Peyer's patch (tissue), 4 donors: ENCODE measurements around the gene NT5C1A. TPM values are rescaled to one million over a fixed set of nuclear protein-coding genes. Genes with fewer than 3 reads are reported as not detected.

Experiments
- DNase-seq, 3 donors: peaks; one replicate each; pipeline ENCODE4 v3.0.0-alpha.2; 2017 to 2019
- H3K27ac ChIP-seq, 4 donors: fragments of 200-600 bp; sonication (generic); one replicate each; pipeline ENCODE4 v1.5.1; 2016 to 2019
- H3K27me3 ChIP-seq, 2 donors: fragments of 200-600 bp; sonication (generic); one replicate each; pipeline ENCODE4 v1.5.1; 2019
- H3K36me3 ChIP-seq, 3 donors: fragments of 200-600 bp; sonication (generic); one replicate each; pipeline ENCODE4 v1.5.1; 2016 to 2019
- H3K4me1 ChIP-seq, 4 donors: fragments of 200-600 bp; sonication (generic); one replicate each; pipeline ENCODE4 v1.5.1; 2016 to 2019
- H3K4me3 ChIP-seq, 4 donors: fragments of 200-600 bp; sonication (generic); 1 replicate in 3 of 4; 2 replicates in 1 of 4; pipeline ENCODE4 v1.5.1; 2016 to 2019; ENCODE audit warnings: mild to moderate bottlenecking in 1 of 4
- H3K9me3 ChIP-seq, 4 donors: fragments of 200-600 bp; sonication (generic); one replicate each; pipeline ENCODE4 v1.5.1; 2016 to 2019; ENCODE audit warnings: mild to moderate bottlenecking in 1 of 4
- CTCF ChIP-seq, 6 experiments: fragments of 450-650 bp in 4 of 6; fragments of 200-600 bp in 2 of 6; sonication (generic) in 1 of 6; IDR thresholded peaks; one replicate each; pipeline ENCODE4 v1.5.1; 2017 to 2019; ENCODE audit warnings: antibody characterized with exemption in 6 of 6, mild to moderate bottlenecking in 3 of 6, moderate library complexity in 1 of 6
- POLR2A ChIP-seq, 2 donors: fragments of 450-650 bp; IDR thresholded peaks; one replicate each; pipeline ENCODE4 v1.5.1; 2017; ENCODE audit warnings: antibody characterized with exemption in 2 of 2, mild to moderate bottlenecking in 2 of 2, moderate library complexity in 2 of 2
- total RNA-seq, 4 donors: library from RNA; depleted of rRNA; stranded (reverse); fragments of >200 nt; gene quantifications; one replicate each; pipeline ENCODE4 v1.1.0, GENCODE V29; 2016

Gene NT5C1A
- total RNA-seq, 4 donors from 2014 or later, result not detected

- Histone ChIP-seq H3K36me3 (no peaks in the 10 kb centered on the region), H3K27ac (peak overlapping the region in 1 of 4 donors; percentile 22), H3K4me3 (peak overlapping the region in 3 of 4 donors; percentile 53 to 56 (median 53)), H3K9me3 (no peaks in the 10 kb centered on the region), H3K27me3 (no peaks in the 10 kb centered on the region), H3K4me1 (peaks cover 0 to 6% (median 2%) of the 10 kb centered on the region in 4 donors)
- TF ChIP-seq POLR2A (IDR thresholded peaks at IDR 0.05) (no peak), CTCF (IDR thresholded peaks at IDR 0.05) (no peak)
- no peak for DNase-seq
Measured at GRCh38 chr1:39638965-39639304, 33.0 kb downstream of the NT5C1A start.

- no peaks in the 10 kb centered on the region for H3K27me3 ChIP-seq
Measured at GRCh38 chr1:39637361-39637760, 34.5 kb downstream of the NT5C1A start.

GRCh38 chr1:39635871-39636210, 36.1 kb downstream of the NT5C1A start:
- TF ChIP-seq CTCF (IDR thresholded peaks at IDR 0.05) (no peak), POLR2A (IDR thresholded peaks at IDR 0.05) (no peak)
- DNase-seq, result no peak
- peak overlapping the region in 1 of 4 donors; percentile 48 for H3K27ac ChIP-seq
- H3K9me3 ChIP-seq, result no peaks in the 10 kb centered on the region
- H3K27me3 ChIP-seq, result no peaks in the 10 kb centered on the region
- H3K36me3 ChIP-seq, result no peaks in the 10 kb centered on the region
- peaks cover 0 to 12% (median 3%) of the 10 kb centered on the region in 4 donors for H3K4me1 ChIP-seq
- H3K4me3 ChIP-seq, result no peak overlapping the region

More at GRCh38 chr1:39637361-39637760, 34.5 kb downstream of the NT5C1A start:
- H3K9me3 ChIP-seq, result no peaks in the 10 kb centered on the region
- no peak overlapping the region for H3K4me3 ChIP-seq
- DNase-seq, result no peak
- H3K36me3 ChIP-seq, result no peaks in the 10 kb centered on the region
- TF ChIP-seq CTCF (IDR thresholded peaks at IDR 0.05) (no peak), POLR2A (IDR thresholded peaks at IDR 0.05) (no peak)
- peaks cover 0 to 12% (median 3%) of the 10 kb centered on the region in 4 donors for H3K4me1 ChIP-seq
- H3K27ac ChIP-seq, result no peak overlapping the region

GRCh38 chr1:39635205-39635870, 36.6 kb downstream of the NT5C1A start:
- H3K9me3 ChIP-seq, result no peaks in the 10 kb centered on the region
- no peak overlapping the region for H3K4me3 ChIP-seq
- no peak for DNase-seq
- H3K4me1 ChIP-seq, result peaks cover 0 to 12% (median 3%) of the 10 kb centered on the region in 4 donors
- no peaks in the 10 kb centered on the region for H3K27me3 ChIP-seq
- H3K27ac ChIP-seq, result peak overlapping the region in 1 of 4 donors; percentile 48
- TF ChIP-seq CTCF (IDR thresholded peaks at IDR 0.05) (no peak), POLR2A (IDR thresholded peaks at IDR 0.05) (no peak)
- no peaks in the 10 kb centered on the region for H3K36me3 ChIP-seq

- no peaks in the 10 kb centered on the region for H3K36me3 ChIP-seq
- no peaks in the 10 kb centered on the region for H3K27me3 ChIP-seq
- no peak for DNase-seq
- TF ChIP-seq POLR2A (IDR thresholded peaks at IDR 0.05), result no peak
- TF ChIP-seq CTCF (IDR thresholded peaks at IDR 0.05), result no peak
- peak overlapping the region in 1 of 4 donors; percentile 19 for H3K27ac ChIP-seq
- H3K4me1 ChIP-seq, result peaks cover 0 to 8% (median 0%) of the 10 kb centered on the region in 4 donors
- H3K4me3 ChIP-seq, result no peak overlapping the region
- no peaks in the 10 kb centered on the region for H3K9me3 ChIP-seq
Measured at GRCh38 chr1:39633422-39633821, 38.5 kb downstream of the NT5C1A start.
